Lung (tissue), 12 donors: ENCODE data around the gene PANK4. TPM values are rescaled to one million over a fixed set of nuclear protein-coding genes. Genes with fewer than 3 reads are reported as not detected.

Experiments
- ATAC-seq: fragments of 200-7000 bp; cut with Tn5 transposase; one replicate; pipeline ENCODE4 v1.9.1; 2020; ENCODE audit warnings: moderate number of reproducible peaks; ENCODE audit not compliant: insufficient read depth, low FRiP score
- DNase-seq, 3 donors: peaks; one replicate each; pipeline ENCODE4 v3.0.0-alpha.2; 2013 to 2017
- H3K27ac ChIP-seq, 2 donors: one replicate each; pipeline ENCODE4 v1.5.1; 2013; ENCODE audit warnings: mild to moderate bottlenecking in 2 of 2, moderate library complexity in 2 of 2, control low read depth in 1 of 2, inconsistent platforms in 1 of 2, low read depth in 1 of 2, low read length in 1 of 2
- H3K27me3 ChIP-seq, 3 donors: one replicate each; pipeline ENCODE4 v1.5.1; 2013; ENCODE audit warnings: low read length in 2 of 3; ENCODE audit not compliant: control insufficient read depth in 3 of 3, insufficient read depth in 3 of 3
- H3K36me3 ChIP-seq, 4 donors: one replicate each; pipeline ENCODE4 v1.5.1; 2013; ENCODE audit warnings: low read length in 4 of 4, mild to moderate bottlenecking in 1 of 4, moderate library complexity in 1 of 4; ENCODE audit not compliant: control insufficient read depth in 4 of 4, insufficient read depth in 4 of 4
- H3K4me1 ChIP-seq, 5 donors: one replicate each; pipeline ENCODE4 v1.5.1; 2013; ENCODE audit warnings: low read length in 5 of 5, mild to moderate bottlenecking in 2 of 5, moderate library complexity in 1 of 5; ENCODE audit not compliant: control insufficient read depth in 5 of 5, insufficient read depth in 5 of 5
- H3K4me3 ChIP-seq: one replicate; pipeline ENCODE4 v1.5.1; 2013; ENCODE audit warnings: mild to moderate bottlenecking, control low read depth, moderate library complexity
- H3K9ac ChIP-seq, 2 donors: one replicate each; pipeline ENCODE4 v1.5.1; 2013; ENCODE audit warnings: low read length in 2 of 2, control low read depth in 1 of 2; ENCODE audit not compliant: insufficient read depth in 1 of 2
- H3K9me3 ChIP-seq, 4 donors: one replicate each; pipeline ENCODE4 v1.5.1; 2013; ENCODE audit warnings: low read length in 3 of 4, mild to moderate bottlenecking in 1 of 4, moderate library complexity in 1 of 4; ENCODE audit not compliant: control insufficient read depth in 4 of 4, insufficient read depth in 3 of 4
- CTCF ChIP-seq: IDR thresholded peaks from 2 replicates; pipeline ENCODE4 v1.5.1; 2012; ENCODE audit warnings: mild to moderate bottlenecking; ENCODE audit errors: control extremely low read depth, extremely low read depth
- WGBS, 2 donors: extraction: QIAGEN DNeasy Blood & Tissue Kit; methylation state at CpG; one replicate each; pipeline ENCODE4 v1.1.7; 2013; 5-methylcytosine and 5-hydroxymethylcytosine counted together
- polyA plus RNA-seq, 2 donors: library from polyadenylated mRNA; stranded (reverse); fragments of 200-250 nt; gene quantifications; one replicate each; pipeline ENCODE4 v1.2.1, GENCODE V29; 2013
- total RNA-seq, 2 donors: library from RNA; depleted of rRNA in 1 of 2; stranded (reverse); fragments of >200 nt in 1 of 2; gene quantifications; one replicate each; pipeline ENCODE4 v1.2.1, GENCODE V29; 2014 to 2021
- donor health status: control.
- donor health status: control.
- donor health status: Bipolar disorder and iron deficiency.
- donor health status: healthy.
- donor health status: DM: yes; HTN: yes; CAD: no.

PANK4 gene
- total and polyA plus RNA-seq, 4 donors: 17.6 to 36.3 (median 21.7) TPM

- Histone ChIP-seq H3K9me3 (no peaks in the 10 kb centered on the region), H3K4me3 (no peak overlapping the region), H3K36me3 (no peaks in the 10 kb centered on the region), H3K27me3 (peaks cover 0 to 9% (median 0%) of the 10 kb centered on the region in 3 donors), H3K4me1 (peaks cover 0 to 18% (median 0%) of the 10 kb centered on the region in 5 donors), H3K27ac (no peak overlapping the region), H3K9ac (no peak overlapping the region)
- no peak for TF ChIP-seq CTCF
- ATAC-seq (no peak), DNase-seq (peak in 1 of 3 donors; percentile 22)
- 54 to 64% methylated on average over 17 of the region's 17 CpGs for WGBS, 2 donors
Observed at GRCh38 chr1:2474104-2474844, 52.1 kb downstream of the PANK4 start.

- Histone ChIP-seq H3K9me3 (no peaks in the 10 kb centered on the region), H3K27ac (no peak overlapping the region), H3K36me3 (no peaks in the 10 kb centered on the region), H3K4me3 (no peak overlapping the region), H3K4me1 (peaks cover 0 to 18% (median 0%) of the 10 kb centered on the region in 5 donors), H3K9ac (no peak overlapping the region), H3K27me3 (peaks cover 0 to 9% (median 0%) of the 10 kb centered on the region in 3 donors)
- DNase-seq (no peak), ATAC-seq (no peak)
- WGBS, 2 donors: 78 to 88% methylated on average over 7 to 13 of the region's 13 CpGs
- TF ChIP-seq CTCF: no peak
Observed at GRCh38 chr1:2473198-2473597, 53.2 kb downstream of the PANK4 start.

GRCh38 chr1:2472561-2473177, 53.7 kb downstream of the PANK4 start:
- TF ChIP-seq CTCF: no peak
- peaks cover 0 to 9% (median 0%) of the 10 kb centered on the region in 3 donors for H3K27me3 ChIP-seq
- ATAC-seq: no peak
- no peaks in the 10 kb centered on the region for H3K36me3 ChIP-seq
- 67 to 80% methylated on average over 25 of the region's 25 CpGs for WGBS, 2 donors
- no peak for DNase-seq
- no peaks in the 10 kb centered on the region for H3K9me3 ChIP-seq
- no peak overlapping the region for H3K27ac ChIP-seq
- peaks cover 0 to 18% (median 0%) of the 10 kb centered on the region in 5 donors for H3K4me1 ChIP-seq
- no peak overlapping the region for H3K4me3 ChIP-seq
- H3K9ac ChIP-seq: no peak overlapping the region
